Trophoblast cell (in vitro differentiated cells and primary cell): ENCODE measurements around the gene ILK.

ENCODE experiments used
- DNase-seq, 2 donors: peaks; one replicate each; pipeline ENCODE4 v3.0.0-alpha.2; 2016
- H2AFZ ChIP-seq: 2 replicates; pipeline ENCODE4 v1.6.1; 2013; ENCODE audit warnings: low read length, moderate library complexity, mild to moderate bottlenecking; ENCODE audit not compliant: insufficient read depth, poor library complexity
- H2AK5ac ChIP-seq: 2 replicates; pipeline ENCODE4 v1.6.1; 2013; ENCODE audit warnings: mild to moderate bottlenecking, low read length
- H2BK120ac ChIP-seq: 2 replicates; pipeline ENCODE4 v1.6.1; 2013; ENCODE audit warnings: low read length, mild to moderate bottlenecking, moderate library complexity; ENCODE audit not compliant: insufficient read depth, poor library complexity
- H2BK12ac ChIP-seq: 2 replicates; pipeline ENCODE4 v1.6.1; 2013; ENCODE audit warnings: mild to moderate bottlenecking, low read length, moderate library complexity
- H2BK5ac ChIP-seq: 2 replicates; pipeline ENCODE4 v1.6.1; 2013; ENCODE audit warnings: low read length, low read depth, moderate library complexity, mild to moderate bottlenecking; ENCODE audit not compliant: poor library complexity
- H3K14ac ChIP-seq: 2 replicates; pipeline ENCODE4 v1.6.1; 2013; ENCODE audit warnings: mild to moderate bottlenecking, low read length
- H3K18ac ChIP-seq: 2 replicates; pipeline ENCODE4 v1.6.1; 2013; ENCODE audit warnings: mild to moderate bottlenecking, low read length
- H3K23ac ChIP-seq: 2 replicates; pipeline ENCODE4 v1.6.1; 2013; ENCODE audit warnings: low read length
- H3K27ac ChIP-seq: 2 replicates; pipeline ENCODE4 v1.5.1; 2013; ENCODE audit warnings: low read depth, mild to moderate bottlenecking, inconsistent platforms, low read length, moderate library complexity
- H3K27me3 ChIP-seq: 2 replicates; pipeline ENCODE4 v1.6.1; 2013; ENCODE audit warnings: inconsistent platforms, mild to moderate bottlenecking, low read length, moderate library complexity; ENCODE audit not compliant: insufficient read depth
- H3K36me3 ChIP-seq, 2 experiments: 1 replicate in 1 of 2; 2 replicates in 1 of 2; pipeline ENCODE4 v1.6.1; 2013; ENCODE audit warnings: low read length in 2 of 2, mild to moderate bottlenecking in 2 of 2, moderate library complexity in 1 of 2; ENCODE audit not compliant: insufficient read depth in 2 of 2, control insufficient read depth in 1 of 2
- H3K4ac ChIP-seq: 2 replicates; pipeline ENCODE4 v1.6.1; 2013; ENCODE audit warnings: low read depth, mild to moderate bottlenecking, low read length, moderate library complexity
- H3K4me1 ChIP-seq, 2 experiments: 1 replicate in 1 of 2; 2 replicates in 1 of 2; pipeline ENCODE4 v1.6.1; 2013; ENCODE audit warnings: low read length in 2 of 2, mild to moderate bottlenecking in 2 of 2, moderate library complexity in 1 of 2; ENCODE audit not compliant: insufficient read depth in 2 of 2, control insufficient read depth in 1 of 2
- H3K4me2 ChIP-seq: 2 replicates; pipeline ENCODE4 v1.6.1; 2013; ENCODE audit warnings: inconsistent platforms, mild to moderate bottlenecking, low read length, moderate library complexity
- H3K4me3 ChIP-seq: 2 replicates; pipeline ENCODE4 v1.5.1; 2013; ENCODE audit warnings: mild to moderate bottlenecking, low read depth, low read length, inconsistent platforms
- H3K79me1 ChIP-seq: one replicate; pipeline ENCODE4 v1.6.1; 2013; ENCODE audit warnings: low read length
- H3K79me2 ChIP-seq: 2 replicates; pipeline ENCODE4 v1.6.1; 2013; ENCODE audit warnings: low read length, mild to moderate bottlenecking; ENCODE audit not compliant: control insufficient read depth, insufficient read depth, poor library complexity
- H3K9ac ChIP-seq: 2 replicates; pipeline ENCODE4 v1.6.1; 2013; ENCODE audit warnings: mild to moderate bottlenecking, low read length
- H3K9me3 ChIP-seq: 2 replicates; pipeline ENCODE4 v1.6.1; 2013; ENCODE audit warnings: low read depth, mild to moderate bottlenecking, control low read depth, inconsistent platforms, low read length; ENCODE audit not compliant: insufficient read depth
- H4K12ac ChIP-seq: 2 replicates; pipeline ENCODE4 v1.6.1; 2013; ENCODE audit warnings: low read depth, mild to moderate bottlenecking, low read length, moderate library complexity
- H4K8ac ChIP-seq: 2 replicates; pipeline ENCODE4 v1.6.1; 2013; ENCODE audit warnings: low read depth, mild to moderate bottlenecking, low read length, moderate library complexity
- H4K91ac ChIP-seq: one replicate; pipeline ENCODE4 v1.6.1; 2013; ENCODE audit warnings: low read depth, mild to moderate bottlenecking, low read length, moderate library complexity
- WGBS: extraction: QIAGEN DNeasy Blood & Tissue Kit; methylation state at CpG from one replicate; pipeline ENCODE4 v1.1.7; 2013; ENCODE audit warnings: missing lambda C conversion rate; ENCODE audit not compliant: insufficient read length, insufficient coverage; ENCODE audit errors: extremely low coverage; 5-methylcytosine and 5-hydroxymethylcytosine counted together

Gene ILK

GRCh38 chr11:6596239-6596877, 7.2 kb upstream of the ILK start:
- no peak overlapping the region for H3K14ac ChIP-seq
- no peak overlapping the region for H2BK5ac ChIP-seq
- WGBS = no CpG with 5 or more reads among the region's 5 CpGs
- DNase-seq = no peak
- H3K79me2 ChIP-seq = no peaks in the 10 kb centered on the region
- no peaks in the 10 kb centered on the region for H3K9me3 ChIP-seq
- H3K9ac ChIP-seq = no peak overlapping the region
- no peak overlapping the region for H2BK12ac ChIP-seq
- no peak overlapping the region for H3K4me2 ChIP-seq
- H4K91ac ChIP-seq = no peak overlapping the region
- H3K4me1 ChIP-seq = peaks cover 0 to 4% of the 10 kb centered on the region in 2 experiments
- no peak overlapping the region for H2AK5ac ChIP-seq
- H3K4ac ChIP-seq = no peak overlapping the region
- H2AFZ ChIP-seq = no peak overlapping the region
- peaks cover 18 to 29% of the 10 kb centered on the region in 2 experiments for H3K36me3 ChIP-seq
- no peaks in the 10 kb centered on the region for H3K79me1 ChIP-seq
- H3K4me3 ChIP-seq = no peak overlapping the region
- no peak overlapping the region for H2BK120ac ChIP-seq
- no peaks in the 10 kb centered on the region for H3K27me3 ChIP-seq
- no peak overlapping the region for H3K23ac ChIP-seq
- no peak overlapping the region for H3K18ac ChIP-seq
- H4K12ac ChIP-seq = no peak overlapping the region
- H4K8ac ChIP-seq = no peak overlapping the region
- no peak overlapping the region for H3K27ac ChIP-seq

GRCh38 chr11:6598555-6598954, 5.0 kb upstream of the ILK start:
- Histone ChIP-seq H3K79me2 (peaks cover 10% of the 10 kb centered on the region), H4K8ac (no peak overlapping the region), H2BK5ac (no peak overlapping the region), H3K36me3 (peaks cover 21 to 33% of the 10 kb centered on the region in 2 experiments), H3K27me3 (no peaks in the 10 kb centered on the region), H3K9ac (no peak overlapping the region), H3K4me2 (no peak overlapping the region), H4K12ac (no peak overlapping the region), H3K4me3 (no peak overlapping the region), H3K9me3 (no peaks in the 10 kb centered on the region), H3K14ac (no peak overlapping the region), H2AK5ac (no peak overlapping the region), H2BK12ac (no peak overlapping the region), H4K91ac (no peak overlapping the region), H3K23ac (no peak overlapping the region), H2AFZ (no peak overlapping the region), H3K18ac (no peak overlapping the region), H3K4ac (no peak overlapping the region), H3K79me1 (peaks cover 4% of the 10 kb centered on the region), H3K4me1 (peaks cover 0 to 11% of the 10 kb centered on the region in 2 experiments), H3K27ac (no peak overlapping the region), H2BK120ac (no peak overlapping the region)
- no CpG with 5 or more reads among the region's 3 CpGs for WGBS
- DNase-seq = no peak

- Histone ChIP-seq H3K27ac (no peak overlapping the region), H2BK5ac (no peak overlapping the region), H3K18ac (no peak overlapping the region), H3K9ac (no peak overlapping the region), H3K4me3 (no peak overlapping the region), H3K23ac (no peak overlapping the region), H3K9me3 (no peaks in the 10 kb centered on the region), H2BK12ac (no peak overlapping the region), H4K91ac (no peak overlapping the region), H3K27me3 (no peaks in the 10 kb centered on the region), H2AK5ac (no peak overlapping the region), H3K79me2 (peaks cover 19% of the 10 kb centered on the region), H3K14ac (no peak overlapping the region), H4K8ac (no peak overlapping the region), H3K36me3 (peaks cover 21 to 33% of the 10 kb centered on the region in 2 experiments), H2BK120ac (no peak overlapping the region), H2AFZ (no peak overlapping the region), H3K79me1 (peaks cover 13% of the 10 kb centered on the region), H3K4ac (no peak overlapping the region), H3K4me2 (no peak overlapping the region), H3K4me1 (peaks cover 0 to 9% of the 10 kb centered on the region in 2 experiments), H4K12ac (no peak overlapping the region)
- no peak for DNase-seq
- no CpG with 5 or more reads among the region's 1 CpG for WGBS
Observed at GRCh38 chr11:6599449-6599848, 4.1 kb upstream of the ILK start.

- peaks cover 21 to 33% of the 10 kb centered on the region in 2 experiments for H3K36me3 ChIP-seq
- no peak overlapping the region for H3K18ac ChIP-seq
- H4K91ac ChIP-seq = no peak overlapping the region
- no peak overlapping the region for H3K9ac ChIP-seq
- no peak overlapping the region for H2BK12ac ChIP-seq
- H4K12ac ChIP-seq = no peak overlapping the region
- H2BK120ac ChIP-seq = no peak overlapping the region
- no peak overlapping the region for H3K23ac ChIP-seq
- no peak overlapping the region for H3K4ac ChIP-seq
- H4K8ac ChIP-seq = no peak overlapping the region
- H3K27me3 ChIP-seq = no peaks in the 10 kb centered on the region
- WGBS = no CpG with 5 or more reads among the region's 2 CpGs
- H3K79me2 ChIP-seq = peaks cover 21% of the 10 kb centered on the region
- no peak overlapping the region for H2AFZ ChIP-seq
- H3K4me1 ChIP-seq = peaks cover 0 to 9% of the 10 kb centered on the region in 2 experiments
- H2AK5ac ChIP-seq = no peak overlapping the region
- H3K27ac ChIP-seq = no peak overlapping the region
- H3K4me3 ChIP-seq = no peak overlapping the region
- H3K9me3 ChIP-seq = no peaks in the 10 kb centered on the region
- H2BK5ac ChIP-seq = no peak overlapping the region
- no peak for DNase-seq
- peaks cover 14% of the 10 kb centered on the region for H3K79me1 ChIP-seq
- no peak overlapping the region for H3K14ac ChIP-seq
- H3K4me2 ChIP-seq = no peak overlapping the region
Observed at GRCh38 chr11:6599881-6600390, 3.6 kb upstream of the ILK start.
